GM12872 (cell line): Measurements from ENCODE around the gene PLA1A.

Experiments
- TF ChIP-seq, protein P1 (sequence below): IDR thresholded peaks from 3 replicates; pipeline ENCODE4 v1.5.1; 2011; ENCODE audit warnings: low read depth, mild to moderate bottlenecking, low read length, moderate library complexity; ENCODE audit not compliant: insufficient read depth

Gene PLA1A

DNA sequence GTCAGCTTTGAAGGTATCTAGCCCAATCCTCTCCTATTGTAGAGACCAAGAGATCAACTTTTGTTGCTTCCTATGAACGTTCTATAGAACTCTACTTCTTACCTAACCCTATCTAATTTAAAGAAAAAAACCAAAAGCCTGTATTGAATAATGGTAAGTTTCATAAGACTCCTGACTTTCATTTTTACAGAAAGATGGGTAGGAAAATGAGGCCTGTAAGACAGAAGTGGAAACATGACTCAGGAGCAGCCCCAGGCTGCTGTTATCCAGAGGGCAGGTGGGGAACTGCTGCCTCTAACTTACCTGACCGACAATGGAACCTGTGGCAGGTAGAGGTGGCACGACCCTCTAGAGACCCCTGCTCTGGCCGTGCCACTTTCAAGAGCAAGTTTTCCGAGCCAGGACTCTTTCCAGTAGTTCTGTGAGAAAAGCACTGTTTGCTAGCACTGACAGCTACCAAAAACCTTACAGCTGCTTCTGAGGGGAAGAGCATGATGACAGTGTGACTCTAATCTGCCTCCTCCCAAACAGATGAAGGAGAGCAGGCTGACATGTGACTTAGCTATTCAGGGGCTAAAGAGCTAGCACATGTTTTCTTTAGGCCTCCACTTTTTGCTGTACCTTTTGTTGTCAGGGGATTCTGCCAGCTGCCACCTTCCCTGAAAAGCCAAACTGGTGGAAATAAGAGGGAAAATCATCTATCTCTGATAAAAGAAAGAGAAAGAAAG is 45.2 kb downstream of the PLA1A start:
- TF ChIP-seq, protein P1, sequence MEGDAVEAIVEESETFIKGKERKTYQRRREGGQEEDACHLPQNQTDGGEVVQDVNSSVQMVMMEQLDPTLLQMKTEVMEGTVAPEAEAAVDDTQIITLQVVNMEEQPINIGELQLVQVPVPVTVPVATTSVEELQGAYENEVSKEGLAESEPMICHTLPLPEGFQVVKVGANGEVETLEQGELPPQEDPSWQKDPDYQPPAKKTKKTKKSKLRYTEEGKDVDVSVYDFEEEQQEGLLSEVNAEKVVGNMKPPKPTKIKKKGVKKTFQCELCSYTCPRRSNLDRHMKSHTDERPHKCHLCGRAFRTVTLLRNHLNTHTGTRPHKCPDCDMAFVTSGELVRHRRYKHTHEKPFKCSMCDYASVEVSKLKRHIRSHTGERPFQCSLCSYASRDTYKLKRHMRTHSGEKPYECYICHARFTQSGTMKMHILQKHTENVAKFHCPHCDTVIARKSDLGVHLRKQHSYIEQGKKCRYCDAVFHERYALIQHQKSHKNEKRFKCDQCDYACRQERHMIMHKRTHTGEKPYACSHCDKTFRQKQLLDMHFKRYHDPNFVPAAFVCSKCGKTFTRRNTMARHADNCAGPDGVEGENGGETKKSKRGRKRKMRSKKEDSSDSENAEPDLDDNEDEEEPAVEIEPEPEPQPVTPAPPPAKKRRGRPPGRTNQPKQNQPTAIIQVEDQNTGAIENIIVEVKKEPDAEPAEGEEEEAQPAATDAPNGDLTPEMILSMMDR = no peak

DNA sequence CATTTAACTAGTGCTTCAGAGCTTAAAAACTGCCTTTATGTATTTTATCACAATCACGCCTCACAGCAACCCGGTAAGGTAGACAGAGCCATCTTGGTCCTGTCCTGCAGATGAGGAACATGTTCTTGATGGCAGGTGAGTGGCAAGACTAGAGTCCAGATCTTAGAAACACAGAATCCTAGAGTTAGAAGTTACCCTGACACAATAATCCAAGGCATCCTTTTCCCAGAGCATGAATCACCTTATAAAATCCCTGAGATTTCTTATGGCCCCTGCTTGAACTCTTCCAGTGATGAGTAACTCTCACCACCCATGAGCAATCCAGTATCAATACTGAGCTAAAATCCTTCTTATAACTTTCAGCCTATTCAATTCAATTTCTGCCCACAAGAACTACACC is 45.8 kb downstream of the PLA1A start:
- TF ChIP-seq, protein P1 = no peak

DNA sequence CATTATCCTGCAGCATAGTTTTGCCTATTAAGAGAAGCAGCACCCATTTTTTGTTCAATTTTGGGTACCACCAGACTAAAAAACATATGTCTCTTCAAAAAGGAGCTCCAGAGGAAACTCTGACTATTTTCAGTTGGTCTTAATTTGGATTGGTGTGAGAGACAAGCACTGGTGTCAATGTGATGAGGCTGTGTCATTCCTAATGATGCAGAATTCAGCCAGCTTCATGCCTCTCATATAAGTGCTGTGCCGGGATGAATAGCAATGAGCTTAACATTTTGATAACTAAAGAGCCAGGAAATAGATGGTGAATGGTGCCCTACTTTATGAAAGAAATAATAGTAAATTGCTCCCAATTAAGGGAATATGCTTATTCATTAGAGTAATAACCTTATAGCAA is 46.8 kb downstream of the PLA1A start:
- TF ChIP-seq, protein P1 = no peak

DNA sequence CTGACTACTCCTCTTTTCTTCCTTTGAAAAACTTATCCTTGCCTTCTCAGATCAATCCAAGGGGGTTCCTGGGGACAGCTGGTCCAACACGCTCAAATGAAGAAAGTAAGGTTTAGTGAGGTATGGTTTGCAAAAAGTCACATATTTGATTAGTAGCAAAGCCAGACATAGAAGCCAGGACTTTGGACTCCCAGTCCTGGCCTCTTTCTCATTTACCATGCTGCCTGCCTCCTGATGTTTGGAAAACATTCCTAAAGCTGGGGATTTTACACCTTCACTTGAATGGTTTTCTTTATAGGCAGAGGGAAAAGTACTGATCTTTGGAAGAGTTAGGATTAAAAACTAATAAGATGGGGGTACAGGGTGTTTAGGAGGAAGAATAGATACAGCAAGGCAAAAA is 48.1 kb downstream of the PLA1A start:
- TF ChIP-seq, protein P1 = no peak

DNA sequence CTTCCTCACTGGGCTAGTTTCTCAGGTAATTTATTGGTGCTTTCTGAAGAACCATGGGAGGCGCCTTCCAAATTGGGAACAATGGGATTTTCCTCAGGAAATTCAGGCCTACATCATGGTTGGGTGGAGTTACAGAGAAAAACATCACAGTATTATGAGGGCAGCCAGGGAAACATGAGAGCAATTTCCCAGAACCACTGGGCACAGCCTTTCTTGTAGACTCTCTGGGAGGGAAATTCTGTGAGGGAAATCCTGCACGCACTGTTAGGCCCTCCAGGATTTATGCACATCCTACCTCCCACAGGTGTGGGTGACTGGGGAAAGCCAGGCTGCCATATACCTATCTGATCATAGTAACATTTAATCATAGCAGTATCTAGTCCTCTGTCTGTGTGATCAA is 49.5 kb downstream of the PLA1A start:
- TF ChIP-seq, protein P1 = no peak

DNA sequence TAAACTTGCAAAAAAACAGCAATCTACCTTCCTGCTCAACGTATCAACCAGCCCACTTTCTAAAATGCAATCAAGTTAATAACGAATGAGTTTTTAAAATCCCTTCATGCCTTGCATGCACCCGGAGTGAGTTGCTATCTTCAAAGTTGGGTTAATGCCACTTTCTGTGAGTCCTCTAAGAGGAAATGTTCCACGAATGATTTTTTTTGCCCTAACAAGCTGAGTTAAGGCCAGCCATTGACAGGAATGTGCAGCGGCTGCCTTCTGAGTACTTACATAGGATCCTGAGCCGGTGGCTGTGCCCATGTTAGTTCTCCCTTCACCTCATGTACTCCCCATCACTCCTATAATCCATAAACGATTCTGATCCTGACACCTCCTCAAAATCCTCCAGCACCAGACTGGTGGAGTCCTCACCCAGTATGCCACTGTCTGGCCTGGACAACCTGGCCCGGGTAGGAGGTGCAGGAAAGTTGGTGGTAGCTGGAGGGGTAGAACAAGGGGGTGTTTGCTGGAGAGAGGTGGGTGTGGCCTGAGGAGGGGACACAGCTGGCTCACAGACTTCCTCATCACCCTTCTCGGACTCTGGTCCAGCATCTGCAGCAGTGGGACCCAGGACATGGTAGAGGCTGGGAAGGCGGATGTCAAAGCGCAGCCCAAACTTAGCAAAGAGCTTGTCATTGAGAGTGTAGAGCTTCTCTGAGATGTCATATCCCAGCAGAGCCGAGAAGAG is 50.3 kb downstream of the PLA1A start:
- TF ChIP-seq, protein P1 = no peak

DNA sequence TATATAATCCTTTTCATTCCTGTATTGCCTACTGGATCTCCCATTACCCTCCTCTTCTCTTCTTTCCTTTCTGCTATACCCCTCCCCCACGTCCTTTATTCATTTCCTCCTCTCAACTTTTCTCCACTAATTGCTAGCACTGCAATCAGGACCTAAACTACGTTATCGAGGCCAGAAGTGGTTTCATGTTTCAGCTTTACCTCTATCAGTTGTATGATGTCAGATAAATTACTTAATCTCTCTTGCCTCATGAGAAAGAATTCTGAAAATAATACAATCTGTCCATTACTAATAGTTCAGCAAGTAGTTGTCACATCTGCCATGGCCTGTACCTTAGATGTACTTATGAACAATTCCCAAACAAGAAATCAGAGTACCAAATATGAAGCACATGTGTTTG is 52.1 kb downstream of the PLA1A start:
- TF ChIP-seq, protein P1 = no peak
